SK-N-SH treated with all-trans-retinoic acid at 6 μM for 48 hours (cell line): ENCODE data around the gene CAPN11.

Experiments
- ATAC-seq: fragments of 200-7000 bp; cut with Tn5 transposase; 3 replicates; pipeline ENCODE4 v1.9.1; 2020; ENCODE audit warnings: mild to moderate bottlenecking, moderate library complexity
- ARNTL ChIP-seq: fragments of 450-650 bp; formaldehyde crosslinking; IDR thresholded peaks from 2 replicates; pipeline ENCODE4 v1.5.0; 2020; ENCODE audit warnings: low read depth, mild to moderate bottlenecking, moderate library complexity, borderline replicate concordance
- BACH2 ChIP-seq: fragments of 250-450 bp; sonication (Bioruptor Pico); IDR thresholded peaks from 2 replicates; pipeline ENCODE4 v1.9.0; 2021; ENCODE audit warnings: mild to moderate bottlenecking, borderline replicate concordance
- CREB5 ChIP-seq: fragments of 250-450 bp; sonication (Bioruptor Pico); IDR thresholded peaks from 2 replicates; pipeline ENCODE4 v1.5.1; 2020; ENCODE audit warnings: low read depth, mild to moderate bottlenecking, moderate library complexity
- CSDC2 ChIP-seq: fragments of 250-450 bp; sonication (Bioruptor Pico); IDR thresholded peaks from 2 replicates; pipeline ENCODE4 v1.5.0; 2020; ENCODE audit warnings: mild to moderate bottlenecking, moderate library complexity
- CSRNP3 ChIP-seq: fragments of 250-450 bp; sonication (Bioruptor Pico); IDR thresholded peaks from 2 replicates; pipeline ENCODE4 v1.5.1; 2021; ENCODE audit warnings: mild to moderate bottlenecking, moderate library complexity
- ESRRG ChIP-seq: fragments of 250-450 bp; sonication (Bioruptor Pico); IDR thresholded peaks from 2 replicates; pipeline ENCODE4 v1.6.1; 2021; ENCODE audit warnings: mild to moderate bottlenecking
- GLIS3 ChIP-seq: fragments of 250-450 bp; sonication (Bioruptor Pico); IDR thresholded peaks from 2 replicates; pipeline ENCODE4 v1.5.0; 2020; ENCODE audit warnings: mild to moderate bottlenecking, moderate library complexity
- OSR1 ChIP-seq: fragments of 250-450 bp; sonication (Bioruptor Pico); IDR thresholded peaks from 2 replicates; pipeline ENCODE4 v1.8.0; 2022; ENCODE audit warnings: moderate library complexity, mild to moderate bottlenecking, inconsistent platforms
- PATZ1 ChIP-seq: fragments of 250-450 bp; sonication (Bioruptor Pico); IDR thresholded peaks from 2 replicates; pipeline ENCODE4 v1.8.0; 2020; ENCODE audit warnings: mild to moderate bottlenecking, moderate library complexity, borderline replicate concordance
- POU6F1 ChIP-seq: fragments of 250-450 bp; sonication (Bioruptor Pico); IDR thresholded peaks from 2 replicates; pipeline ENCODE4 v1.8.0; 2021; ENCODE audit warnings: low read depth, mild to moderate bottlenecking, moderate library complexity, borderline replicate concordance
- PPARA ChIP-seq: fragments of 250-450 bp; sonication (Bioruptor Pico); IDR thresholded peaks from 2 replicates; pipeline ENCODE4 v1.5.0; 2020; ENCODE audit warnings: mild to moderate bottlenecking, borderline replicate concordance
- TCF4 ChIP-seq: fragments of 250-450 bp; sonication (Bioruptor Pico); IDR thresholded peaks from 2 replicates; pipeline ENCODE4 v1.8.0; 2021; ENCODE audit warnings: mild to moderate bottlenecking, moderate library complexity, borderline replicate concordance
- TOX ChIP-seq: fragments of 250-450 bp; sonication (Bioruptor Pico); IDR thresholded peaks from 2 replicates; pipeline ENCODE4 v1.8.0; 2021; ENCODE audit warnings: mild to moderate bottlenecking, moderate library complexity, borderline replicate concordance
- TSHZ2 ChIP-seq: fragments of 250-450 bp; sonication (Bioruptor Pico); IDR thresholded peaks from 2 replicates; pipeline ENCODE4 v1.5.0; 2020; ENCODE audit warnings: mild to moderate bottlenecking, moderate library complexity
- ZC3H10 ChIP-seq: fragments of 250-450 bp; sonication (Bioruptor Pico); IDR thresholded peaks from 2 replicates; pipeline ENCODE4 v1.5.1; 2021; ENCODE audit warnings: mild to moderate bottlenecking, moderate library complexity
- ZFP3 ChIP-seq: fragments of 250-450 bp; sonication (Bioruptor Pico); IDR thresholded peaks from 2 replicates; pipeline ENCODE4 v1.5.0; 2020; ENCODE audit warnings: mild to moderate bottlenecking, moderate library complexity
- ZNF565 ChIP-seq: fragments of 450-650 bp; formaldehyde crosslinking; conservative IDR thresholded peaks from 2 replicates; pipeline ENCODE4 v1.5.0; 2020; ENCODE audit warnings: low read depth, mild to moderate bottlenecking, moderate library complexity
- ZNF70 ChIP-seq: fragments of 450-650 bp; formaldehyde crosslinking; IDR thresholded peaks from 2 replicates; pipeline ENCODE4 v1.5.0; 2020; ENCODE audit warnings: mild to moderate bottlenecking, moderate library complexity
- ZNF8 ChIP-seq: fragments of 450-650 bp; formaldehyde crosslinking; IDR thresholded peaks from 2 replicates; pipeline ENCODE4 v1.5.0; 2020; ENCODE audit warnings: mild to moderate bottlenecking, moderate library complexity

CAPN11 gene

GRCh38 chr6:44154067-44154466, 4.6 kb upstream of the CAPN11 start:
- no peak for ATAC-seq
- TF ChIP-seq TSHZ2 (CRISPR knock-in tag), result no peak
- no peak for TF ChIP-seq BACH2 (CRISPR knock-in tag)
- no peak for TF ChIP-seq PATZ1
- no peak for TF ChIP-seq ZNF8 (CRISPR knock-in tag)
- TF ChIP-seq ZNF70 (CRISPR knock-in tag), result no peak
- no peak for TF ChIP-seq PPARA (CRISPR knock-in tag)
- TF ChIP-seq POU6F1, result no peak
- TF ChIP-seq ZC3H10 (CRISPR knock-in tag), result no peak
- no peak for TF ChIP-seq TOX (CRISPR knock-in tag)
- TF ChIP-seq OSR1 (CRISPR knock-in tag), result no peak
- no peak for TF ChIP-seq CREB5
- no peak for TF ChIP-seq GLIS3 (CRISPR knock-in tag)
- TF ChIP-seq CSRNP3 (CRISPR knock-in tag), result no peak
- no peak for TF ChIP-seq CSDC2 (CRISPR knock-in tag)
- TF ChIP-seq TCF4 (CRISPR knock-in tag), result no peak
- no peak for TF ChIP-seq ESRRG
- TF ChIP-seq ARNTL (CRISPR knock-in tag), result no peak
- TF ChIP-seq ZFP3 (CRISPR knock-in tag), result no peak
- no peak for TF ChIP-seq ZNF565

GRCh38 chr6:44156494-44157151, 2.0 kb upstream of the CAPN11 start:
- no peak for ATAC-seq
- TF ChIP-seq POU6F1 (no peak), CSDC2 (CRISPR knock-in tag) (no peak), ZNF70 (CRISPR knock-in tag) (no peak), OSR1 (CRISPR knock-in tag) (no peak)

GRCh38 chr6:44157152-44157521, 1.5 kb upstream of the CAPN11 start:
- no peak for ATAC-seq
- TF ChIP-seq PPARA (CRISPR knock-in tag), result no peak
